Gastrocnemius medialis (tissue), 4 donors: ENCODE data around the gene SPCS2. TPM values are rescaled to one million over a fixed set of nuclear protein-coding genes. Genes with fewer than 3 reads are reported as not detected.
A peak's percentile ranks its signal among the peaks of the same experiment; 100 is the strongest.
"Not testable (repeated sequence)": the region's sequence is repeated elsewhere in the genome, so short reads cannot be mapped to it uniquely, and the experiment has no call there.

Experiments used
- ATAC-seq, 2 donors: fragments of 150-250 bp; one replicate each; pipeline ENCODE4 v1.9.1; 2016
- DNase-seq, 2 donors: peaks; one replicate each; pipeline ENCODE4 v3.0.0-alpha.2; 2019
- H3K27ac ChIP-seq, 4 donors: fragments of 200-600 bp; sonication (generic); 1 replicate in 1 of 4; 2 replicates in 3 of 4; pipeline ENCODE4 v1.5.1; 2016 to 2018; ENCODE audit warnings: mild to moderate bottlenecking in 2 of 4, moderate library complexity in 1 of 4
- H3K27me3 ChIP-seq, 3 donors: fragments of 200-600 bp; sonication (generic) in 2 of 3; 1 replicate in 1 of 3; 2 replicates in 2 of 3; pipeline versions ENCODE4 v1.5.1 to v1.6.0; 2016 to 2019; ENCODE audit warnings: mild to moderate bottlenecking in 1 of 3, moderate library complexity in 1 of 3
- H3K36me3 ChIP-seq, 2 donors: fragments of 200-600 bp; sonication (generic) in 1 of 2; one replicate each; pipeline ENCODE4 v1.5.1; 2017 to 2018
- H3K4me1 ChIP-seq, 2 donors: fragments of 200-600 bp; sonication (generic) in 1 of 2; one replicate each; pipeline ENCODE4 v1.5.1; 2016 to 2017; ENCODE audit warnings: mild to moderate bottlenecking in 2 of 2
- H3K4me3 ChIP-seq, 4 donors: fragments of 200-600 bp; sonication (generic) in 3 of 4; 1 replicate in 1 of 4; 2 replicates in 3 of 4; pipeline ENCODE4 v1.5.1; 2016 to 2019; ENCODE audit warnings: mild to moderate bottlenecking in 2 of 4
- H3K9me3 ChIP-seq, 3 donors: fragments of 200-600 bp; sonication (generic) in 2 of 3; 1 replicate in 1 of 3; 2 replicates in 2 of 3; pipeline ENCODE4 v1.5.1; 2016 to 2019
- CTCF ChIP-seq, 5 experiments: fragments of 450-650 bp in 3 of 5; fragments of 200-600 bp in 2 of 5; sonication (generic) in 2 of 5; IDR thresholded peaks in 4 of 5; conservative IDR thresholded peaks in 1 of 5; 1 replicate in 4 of 5; 2 replicates in 1 of 5; pipeline ENCODE4 v1.5.1; 2016 to 2019; ENCODE audit warnings: antibody characterized with exemption in 5 of 5, mild to moderate bottlenecking in 3 of 5, moderate library complexity in 3 of 5
- POLR2A ChIP-seq, 2 donors: fragments of 450-650 bp; IDR thresholded peaks; one replicate each; pipeline ENCODE4 v1.6.1; 2017; ENCODE audit warnings: antibody characterized with exemption in 2 of 2, mild to moderate bottlenecking in 2 of 2, moderate library complexity in 2 of 2
- in situ Hi-C, 4 donors: fragments of 200-750 bp; cut with MboI; loops; one replicate each; pipeline versions ENCODE4 v1.15.0 to v1.8.0; 2017; ENCODE audit warnings: low sequenced_read_pairs in 4 of 4
- intact Hi-C: fragments of 100-400 bp; cut with DNase I; formaldehyde crosslinking; loops from one replicate; pipeline ENCODE4 v1.15.1; 2023; ENCODE audit warnings: low total_unique reads
- total RNA-seq, 4 donors: library from RNA; depleted of rRNA; stranded (reverse); fragments of >200 nt; gene quantifications; one replicate each; pipeline versions ENCODE4 v1.1.0 to v1.2.3, GENCODE V29; 2016

The SPCS2 gene
- total RNA-seq, 4 donors from 2014 or later = 16.9 to 38.3 (median 22.8) TPM

- peaks cover 16 to 21% of the 10 kb centered on the region in 2 donors for H3K4me1 ChIP-seq
- H3K27ac ChIP-seq = no peak overlapping the region
- ATAC-seq (no peak), DNase-seq (no peak)
- peaks cover 0 to 10% of the 10 kb centered on the region in 2 donors for H3K36me3 ChIP-seq
- no peaks in the 10 kb centered on the region for H3K27me3 ChIP-seq
- no peaks in the 10 kb centered on the region for H3K9me3 ChIP-seq
- no peak for TF ChIP-seq CTCF (IDR thresholded peaks at IDR 0.05 in 4 of 5, conservative IDR thresholded peaks at IDR 0.05 in 1 of 5)
- no peak for TF ChIP-seq POLR2A (IDR thresholded peaks at IDR 0.05)
- no peak overlapping the region for H3K4me3 ChIP-seq
- intact Hi-C loops = no loop called here
- in situ Hi-C loops = no loop called here
Observed at GRCh38 chr11:74984730-74985129, 35.7 kb downstream of the SPCS2 start.

DNA sequence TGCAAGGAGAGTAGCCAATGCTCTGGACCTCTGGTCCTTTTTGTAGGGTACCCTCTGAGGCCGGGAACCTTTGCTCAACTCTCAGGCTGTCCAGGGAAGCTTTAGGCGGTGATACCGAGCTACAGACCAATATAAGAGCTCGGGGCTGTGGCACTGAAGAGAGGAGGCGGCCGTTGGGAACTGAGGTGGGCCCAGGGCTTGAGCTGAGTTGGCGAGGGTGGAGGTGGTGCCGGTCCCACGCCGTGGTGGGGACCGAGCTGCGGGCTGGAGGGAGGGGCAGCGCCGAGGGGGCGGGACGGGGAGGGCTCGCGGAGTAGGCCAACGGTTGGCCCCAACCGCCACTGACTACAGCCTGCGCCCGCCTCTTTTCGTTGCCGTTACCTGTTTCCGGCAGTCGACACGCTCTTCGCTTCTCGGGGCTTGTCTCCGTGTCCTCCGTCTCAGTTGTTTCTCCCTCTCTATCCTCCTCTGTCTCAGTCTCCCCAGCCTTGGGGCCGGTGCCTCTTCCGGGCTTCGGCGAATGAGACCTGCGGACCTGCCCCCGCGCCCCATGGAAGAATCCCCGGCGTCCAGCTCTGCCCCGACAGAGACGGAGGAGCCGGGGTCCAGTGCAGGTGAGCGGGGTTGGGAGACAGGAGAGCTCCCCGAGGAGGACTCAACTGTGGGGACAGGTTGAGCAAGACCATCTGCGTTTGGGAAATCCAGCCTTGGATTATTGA is 39.6 kb downstream of the SPCS2 start, which contains the start of gene NEU3:
Gene NEU3, plus strand, starts transcription at position 393 of the 719 bp plus-strand sequence. Its CDS starts 128 bp downstream, at position 521.
- DNase-seq (peak; percentile 77 to 78), ATAC-seq (peak; percentile 89 to 91)
- peak within 1 kb of the TSS; percentile 88 to 96 (median 96) for H3K27ac ChIP-seq
- H3K9me3 ChIP-seq = no peaks in the 10 kb centered on the region
- H3K4me3 ChIP-seq = peak within 1 kb of the TSS; percentile 66 to 95 (median 91)
- no peaks in the 10 kb centered on the region for H3K27me3 ChIP-seq
- peaks cover 42 to 45% of the 10 kb centered on the region in 2 donors for H3K4me1 ChIP-seq
- no peaks in the 10 kb centered on the region for H3K36me3 ChIP-seq
- TF ChIP-seq POLR2A (IDR thresholded peaks at IDR 0.05) (peak; percentile 77 to 80), CTCF (IDR thresholded peaks at IDR 0.05 in 4 of 5, conservative IDR thresholded peaks at IDR 0.05 in 1 of 5) (no peak)
- intact Hi-C loops (loop anchor here (2.0 kb wide), 2 partner anchors 26 to 40 kb away; partner anchors contain the start of genes SPCS2 and XRRA1), in situ Hi-C loops (no loop called here)

- H3K9me3 ChIP-seq = no peaks in the 10 kb centered on the region
- in situ Hi-C loops (no loop called here), intact Hi-C loops (loop anchor here (2.0 kb wide), 2 partner anchors 26 to 40 kb away; partner anchors contain the start of genes SPCS2 and XRRA1)
- H3K4me3 ChIP-seq = peak overlapping the region; percentile 66 to 95 (median 91)
- TF ChIP-seq CTCF (IDR thresholded peaks at IDR 0.05 in 4 of 5, conservative IDR thresholded peaks at IDR 0.05 in 1 of 5) (no peak), POLR2A (IDR thresholded peaks at IDR 0.05) (no peak)
- peaks cover 0 to 3% of the 10 kb centered on the region in 2 donors for H3K36me3 ChIP-seq
- peak overlapping the region; percentile 88 to 96 (median 96) for H3K27ac ChIP-seq
- ATAC-seq (peak; percentile 24 to 25), DNase-seq (no peak)
- H3K27me3 ChIP-seq = no peaks in the 10 kb centered on the region
- H3K4me1 ChIP-seq = peaks cover 38 to 40% of the 10 kb centered on the region in 2 donors
Observed at GRCh38 chr11:74989260-74989638, 40.2 kb downstream of the SPCS2 start.

- Histone ChIP-seq H3K4me3 (peak overlapping the region in 3 of 4 donors; percentile 88 to 95 (median 94)), H3K4me1 (peaks cover 33 to 39% of the 10 kb centered on the region in 2 donors), H3K27ac (peak overlapping the region; percentile 88 to 96 (median 96)), H3K36me3 (peaks cover 0 to 12% of the 10 kb centered on the region in 2 donors)
- DNase-seq, in situ Hi-C loops, H3K9me3 ChIP-seq, ATAC-seq, H3K27me3 ChIP-seq, intact Hi-C loops: not testable (repeated sequence)
Observed at GRCh38 chr11:74990150-74990549, 41.1 kb downstream of the SPCS2 start.

DNA sequence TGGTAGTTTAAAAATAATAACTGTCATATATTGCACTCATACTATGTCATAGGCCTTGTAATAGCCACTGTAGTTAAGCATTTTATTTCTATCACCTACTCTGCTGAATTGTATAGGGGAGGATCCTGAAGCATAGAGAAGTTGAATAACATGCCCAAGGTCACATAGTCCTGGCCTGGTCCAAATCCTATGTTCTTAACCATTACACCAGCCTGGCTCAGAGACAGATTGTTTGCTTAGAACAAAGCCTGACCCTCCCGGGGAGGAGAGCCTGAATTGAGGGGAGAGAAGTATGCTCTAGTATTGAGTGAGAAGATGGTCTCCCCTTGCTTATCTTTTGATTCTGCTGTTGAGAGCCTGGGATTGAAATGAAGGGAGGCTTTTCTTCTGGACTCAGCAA is 41.9 kb downstream of the SPCS2 start:
- in situ Hi-C loops (no loop called here), intact Hi-C loops (no loop called here)
- Histone ChIP-seq H3K9me3 (no peaks in the 10 kb centered on the region), H3K36me3 (peaks cover 0 to 16% of the 10 kb centered on the region in 2 donors), H3K4me3 (peak overlapping the region in 2 of 4 donors; percentile 88 to 95), H3K4me1 (peaks cover 33 to 39% of the 10 kb centered on the region in 2 donors), H3K27me3 (no peaks in the 10 kb centered on the region), H3K27ac (peak overlapping the region; percentile 28 to 96 (median 92))
- ATAC-seq (no peak), DNase-seq (no peak)
- TF ChIP-seq CTCF (IDR thresholded peaks at IDR 0.05 in 4 of 5, conservative IDR thresholded peaks at IDR 0.05 in 1 of 5) = no peak
- TF ChIP-seq POLR2A (IDR thresholded peaks at IDR 0.05) = no peak
